Neural crest cell (in vitro differentiated cells): Measurements from ENCODE around the gene SLIT3. TPM values are rescaled to one million over a fixed set of nuclear protein-coding genes. Genes with fewer than 3 reads are reported as not detected.

ENCODE experiments used
- DNase-seq: peaks from one replicate; pipeline ENCODE4 v3.0.0; 2021; ENCODE audit warnings: low read depth, mixed read lengths, low spot score
- H3K27ac Mint-ChIP-seq: one replicate; pipeline ENCODE4 v1.8.0; 2021; ENCODE audit warnings: mild to moderate bottlenecking, mixed read lengths; ENCODE audit not compliant: unreplicated experiment
- H3K27me3 Mint-ChIP-seq: 2 replicates; pipeline ENCODE4 v1.8.0; 2021; ENCODE audit warnings: low read depth, mild to moderate bottlenecking, mixed read lengths
- H3K36me3 Mint-ChIP-seq: 2 replicates; pipeline ENCODE4 v1.8.0; 2021; ENCODE audit warnings: low read depth, mild to moderate bottlenecking, mixed read lengths
- H3K4me1 Mint-ChIP-seq: 2 replicates; pipeline ENCODE4 v1.8.0; 2021; ENCODE audit warnings: mixed read lengths
- H3K4me3 Mint-ChIP-seq: one replicate; pipeline ENCODE4 v1.8.0; 2021; ENCODE audit warnings: mild to moderate bottlenecking, mixed read lengths
- H3K9me3 Mint-ChIP-seq: 2 replicates; pipeline ENCODE4 v1.8.0; 2021; ENCODE audit warnings: mixed read lengths
- total RNA-seq: library from RNA; stranded (reverse); gene quantifications from 2 replicates; pipeline ENCODE4 v1.2.1, GENCODE V29; 2021
- TF ChIP-seq, protein P1 (sequence below): fragments of 200-600 bp; sonication (generic); conservative IDR thresholded peaks from 2 replicates; pipeline ENCODE4 v1.5.0; 2021; ENCODE audit warnings: antibody characterized with exemption, mild to moderate bottlenecking

SLIT3 gene
- total RNA-seq, 1 donor from 2014 or later = 13.3 TPM

DNA sequence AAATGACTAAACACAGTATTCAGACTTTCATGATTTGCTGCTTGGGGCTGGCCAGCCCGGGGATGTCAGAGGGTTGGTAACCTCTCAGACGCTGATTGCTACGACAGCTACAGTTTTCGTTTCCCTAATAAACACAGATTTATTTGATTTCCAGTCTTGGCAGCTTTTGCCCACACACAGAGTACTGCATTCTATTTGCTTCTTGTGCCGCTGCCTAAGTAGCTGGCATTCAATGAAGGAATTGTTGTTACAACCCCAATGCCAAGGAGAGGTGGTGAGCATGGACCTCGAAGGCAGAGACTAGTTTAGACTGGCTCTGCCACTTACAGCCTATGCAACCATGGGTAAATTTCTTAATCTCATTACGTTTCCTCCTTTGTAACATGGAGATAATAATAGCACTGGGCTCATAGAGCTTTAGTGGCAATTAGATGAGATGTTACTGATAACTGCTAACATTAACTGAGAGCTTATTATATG lies 474.7 kb downstream of the SLIT3 start:
- no peaks in the 10 kb centered on the region for H3K27me3 Mint-ChIP-seq
- H3K4me1 Mint-ChIP-seq = peaks cover 6% of the 10 kb centered on the region
- H3K36me3 Mint-ChIP-seq = no peaks in the 10 kb centered on the region
- TF ChIP-seq, protein P1, sequence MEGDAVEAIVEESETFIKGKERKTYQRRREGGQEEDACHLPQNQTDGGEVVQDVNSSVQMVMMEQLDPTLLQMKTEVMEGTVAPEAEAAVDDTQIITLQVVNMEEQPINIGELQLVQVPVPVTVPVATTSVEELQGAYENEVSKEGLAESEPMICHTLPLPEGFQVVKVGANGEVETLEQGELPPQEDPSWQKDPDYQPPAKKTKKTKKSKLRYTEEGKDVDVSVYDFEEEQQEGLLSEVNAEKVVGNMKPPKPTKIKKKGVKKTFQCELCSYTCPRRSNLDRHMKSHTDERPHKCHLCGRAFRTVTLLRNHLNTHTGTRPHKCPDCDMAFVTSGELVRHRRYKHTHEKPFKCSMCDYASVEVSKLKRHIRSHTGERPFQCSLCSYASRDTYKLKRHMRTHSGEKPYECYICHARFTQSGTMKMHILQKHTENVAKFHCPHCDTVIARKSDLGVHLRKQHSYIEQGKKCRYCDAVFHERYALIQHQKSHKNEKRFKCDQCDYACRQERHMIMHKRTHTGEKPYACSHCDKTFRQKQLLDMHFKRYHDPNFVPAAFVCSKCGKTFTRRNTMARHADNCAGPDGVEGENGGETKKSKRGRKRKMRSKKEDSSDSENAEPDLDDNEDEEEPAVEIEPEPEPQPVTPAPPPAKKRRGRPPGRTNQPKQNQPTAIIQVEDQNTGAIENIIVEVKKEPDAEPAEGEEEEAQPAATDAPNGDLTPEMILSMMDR = no peak
- no peak overlapping the region for H3K27ac Mint-ChIP-seq
- H3K4me3 Mint-ChIP-seq = no peak overlapping the region
- no peaks in the 10 kb centered on the region for H3K9me3 Mint-ChIP-seq
- DNase-seq = no peak

DNA sequence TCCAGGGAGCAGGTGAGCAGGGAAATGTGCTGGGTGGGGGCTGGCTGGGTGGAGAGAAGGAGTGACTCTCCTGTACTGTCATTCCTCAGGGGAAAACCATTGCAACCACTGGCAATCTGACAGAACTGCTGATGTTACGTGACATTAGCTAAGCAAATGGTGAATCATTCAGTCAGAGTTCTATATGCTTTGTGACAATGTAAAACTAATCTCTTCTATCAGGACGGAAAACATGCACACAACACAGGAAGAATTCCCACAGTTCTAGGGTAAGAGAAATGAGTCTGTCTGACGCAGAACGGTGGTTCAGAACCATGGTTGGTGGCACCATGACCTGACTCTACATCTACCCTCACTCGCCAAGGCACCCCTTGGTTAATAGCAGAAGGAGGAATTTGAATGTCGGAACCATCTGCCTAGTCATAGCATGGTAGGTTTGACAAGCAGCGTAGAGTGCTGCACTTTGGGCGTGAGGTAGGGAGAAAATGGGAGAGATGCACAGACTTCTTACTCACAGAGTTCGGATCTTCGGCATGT lies 478.1 kb downstream of the SLIT3 start:
- no peak for DNase-seq
- H3K27ac Mint-ChIP-seq = no peak overlapping the region
- TF ChIP-seq, protein P1 = no peak
- no peaks in the 10 kb centered on the region for H3K36me3 Mint-ChIP-seq
- H3K27me3 Mint-ChIP-seq = peaks cover 2% of the 10 kb centered on the region
- H3K4me1 Mint-ChIP-seq = peaks cover 33% of the 10 kb centered on the region
- no peaks in the 10 kb centered on the region for H3K9me3 Mint-ChIP-seq
- no peak overlapping the region for H3K4me3 Mint-ChIP-seq

GRCh38 chr5:168822248-168822744 lies 478.6 kb downstream of the SLIT3 start:
- H3K27me3 Mint-ChIP-seq = peaks cover 2% of the 10 kb centered on the region
- no peak for DNase-seq
- no peak overlapping the region for H3K27ac Mint-ChIP-seq
- peaks cover 34% of the 10 kb centered on the region for H3K4me1 Mint-ChIP-seq
- TF ChIP-seq, protein P1 = no peak
- H3K4me3 Mint-ChIP-seq = no peak overlapping the region
- H3K9me3 Mint-ChIP-seq = no peaks in the 10 kb centered on the region
- no peaks in the 10 kb centered on the region for H3K36me3 Mint-ChIP-seq

DNA sequence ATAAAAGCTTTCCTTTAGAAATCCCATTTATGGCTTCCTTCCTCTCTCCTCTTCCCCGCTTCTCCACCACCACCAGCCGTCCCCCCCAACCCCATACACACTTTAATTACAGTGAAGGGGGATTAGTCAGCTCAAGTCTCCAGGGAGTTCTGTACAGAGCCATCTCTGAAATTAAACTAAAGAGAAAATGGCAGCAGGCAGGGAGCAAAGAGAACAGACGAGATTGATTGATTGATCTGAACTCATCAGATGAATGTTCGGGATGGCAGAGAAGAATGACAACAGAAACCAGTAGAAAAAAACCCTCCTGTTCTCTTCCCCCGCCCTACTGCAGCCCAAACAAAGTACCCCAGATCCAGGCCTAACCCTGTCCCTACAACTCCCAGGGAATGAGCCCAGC lies 480.1 kb downstream of the SLIT3 start:
- H3K4me1 Mint-ChIP-seq = peaks cover 33% of the 10 kb centered on the region
- no peaks in the 10 kb centered on the region for H3K9me3 Mint-ChIP-seq
- peak overlapping the region; percentile 40 for H3K27ac Mint-ChIP-seq
- TF ChIP-seq, protein P1 = no peak
- peaks cover 2% of the 10 kb centered on the region for H3K27me3 Mint-ChIP-seq
- DNase-seq = no peak
- H3K36me3 Mint-ChIP-seq = no peaks in the 10 kb centered on the region
- no peak overlapping the region for H3K4me3 Mint-ChIP-seq

DNA sequence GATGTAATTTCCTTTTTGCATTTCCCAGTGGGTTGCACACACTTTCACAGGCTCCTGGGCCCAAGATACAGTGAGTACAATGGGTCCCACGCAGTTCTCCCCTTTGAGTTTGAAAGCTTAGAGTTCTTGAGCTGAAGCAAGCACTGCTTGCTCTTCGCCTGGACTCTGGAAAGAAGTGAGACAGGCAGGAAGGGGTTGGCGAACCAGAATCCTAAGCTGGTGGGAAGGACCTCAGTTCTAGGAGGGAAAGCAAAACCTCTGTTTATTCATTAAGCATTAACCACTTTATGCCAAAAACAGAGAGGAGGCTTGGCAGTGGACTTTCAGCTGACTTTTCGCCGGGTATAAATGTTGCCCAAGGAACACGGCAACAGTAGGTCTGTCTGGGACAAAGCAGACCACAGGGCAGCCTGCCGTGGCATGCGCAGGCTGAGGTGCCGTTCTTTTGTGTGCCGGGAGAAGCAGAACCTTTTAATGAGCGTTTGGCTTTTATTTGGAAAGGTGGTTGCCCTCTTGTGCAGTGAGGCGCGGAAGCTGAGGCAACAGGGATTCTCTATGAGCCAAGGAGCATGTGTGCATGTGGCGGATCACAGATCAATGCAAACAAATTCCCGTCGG lies 481.8 kb downstream of the SLIT3 start:
- Mint-ChIP-seq H3K9me3 (no peaks in the 10 kb centered on the region), H3K4me3 (peak overlapping the region; percentile 20), H3K27ac (peak overlapping the region; percentile 48), H3K27me3 (peaks cover 2% of the 10 kb centered on the region), H3K36me3 (no peaks in the 10 kb centered on the region), H3K4me1 (peaks cover 33% of the 10 kb centered on the region)
- TF ChIP-seq, protein P1 = no peak
- DNase-seq = no peak
